SK-N-DZ (cell line): ENCODE data around the gene TRIM62. TPM values are rescaled to one million over a fixed set of nuclear protein-coding genes. Genes with fewer than 3 reads are reported as not detected.

Experiments
- DNase-seq: peaks from one replicate; pipeline ENCODE4 v3.0.0-alpha.2; 2015; ENCODE audit warnings: low spot score
- polyA plus RNA-seq, 2 experiments: library from polyadenylated mRNA; depleted of rRNA; stranded (reverse); fragments of >200 nt; gene quantifications; 2 replicates each; pipeline ENCODE4 v1.2.3, GENCODE V29; 2014

TRIM62 gene
- polyA plus RNA-seq (2014; cell fraction: cytosol; rRNA removed): 2.8 and 3.5 TPM in 2 replicates
- 1.1 and 1.8 TPM in 2 replicates for polyA plus RNA-seq (2014; cell fraction: nucleus; rRNA removed)

DNA sequence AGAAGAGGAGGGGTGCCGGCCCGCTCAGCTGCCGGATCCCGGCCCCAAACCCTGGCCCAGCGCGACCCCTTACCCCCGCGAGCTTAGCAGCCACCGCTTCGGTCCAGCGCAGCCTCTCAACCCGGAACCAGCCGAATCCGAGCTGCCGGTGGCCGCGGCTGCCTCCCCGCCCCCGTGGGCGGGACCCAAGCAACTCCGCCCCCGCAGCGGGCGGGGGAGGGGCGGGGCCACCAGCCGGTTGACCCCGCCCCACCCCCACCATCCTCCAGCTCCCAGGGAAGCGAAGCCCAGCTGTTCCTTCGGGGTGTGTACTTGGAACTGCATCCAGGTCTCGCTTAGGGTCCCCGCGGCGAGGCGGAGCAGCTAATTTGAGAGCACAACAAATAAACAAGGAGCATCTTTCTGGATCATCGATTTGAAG lies at the start of gene TRIM62:
Gene TRIM62 (minus strand): TSS at position 123 of the 421 bp plus-strand sequence. CDS start 611 bp downstream, outside the sequence.
- peak; percentile 73 for DNase-seq

DNA sequence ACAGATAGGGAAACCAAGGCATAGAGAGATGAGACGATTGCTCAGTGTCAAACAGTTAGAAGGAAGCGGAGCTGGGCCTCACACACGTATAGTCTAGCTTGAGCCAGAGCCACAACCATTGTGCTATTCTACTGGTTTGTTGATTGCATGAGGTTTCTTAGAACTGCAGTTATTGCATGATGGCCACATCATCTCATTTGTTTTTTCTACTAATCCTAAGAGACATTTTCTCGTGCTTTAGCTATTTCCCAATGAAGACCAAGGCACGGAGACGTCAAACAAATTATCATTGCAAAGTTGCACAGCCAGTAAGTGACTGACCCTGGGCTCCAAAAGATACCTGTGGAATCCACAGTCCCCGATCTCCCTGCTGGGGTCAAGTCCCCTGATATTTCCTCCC lies 49.3 kb upstream of the TRIM62 start:
- DNase-seq: no peak

DNA sequence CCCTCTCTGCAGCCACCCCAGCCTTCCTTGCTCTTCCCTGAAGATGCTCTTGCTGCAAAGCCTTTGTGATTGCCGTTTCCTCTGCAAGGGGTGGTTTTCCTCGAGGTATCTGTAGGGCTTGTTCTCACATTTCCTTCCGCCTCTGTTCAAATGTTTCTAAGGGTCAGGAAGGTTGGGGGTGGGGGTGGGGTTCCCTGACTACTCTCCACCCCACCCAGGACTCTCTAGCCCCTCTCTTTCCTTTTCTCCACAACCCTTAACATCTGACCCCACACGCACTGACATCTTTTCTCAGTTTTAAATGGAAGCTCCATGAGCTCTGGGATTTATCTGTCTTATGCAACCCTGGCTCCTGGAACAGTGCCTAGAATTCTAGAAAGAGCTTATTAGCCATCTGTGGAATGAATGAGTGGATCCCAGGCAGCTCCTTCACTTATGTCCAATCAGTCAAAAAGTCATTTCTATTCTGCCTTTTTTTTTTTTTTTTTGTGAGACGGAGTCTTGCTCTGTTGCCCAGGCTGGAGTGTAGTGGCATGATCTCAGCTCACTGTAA lies 47.2 kb upstream of the TRIM62 start:
- no peak for DNase-seq

DNA sequence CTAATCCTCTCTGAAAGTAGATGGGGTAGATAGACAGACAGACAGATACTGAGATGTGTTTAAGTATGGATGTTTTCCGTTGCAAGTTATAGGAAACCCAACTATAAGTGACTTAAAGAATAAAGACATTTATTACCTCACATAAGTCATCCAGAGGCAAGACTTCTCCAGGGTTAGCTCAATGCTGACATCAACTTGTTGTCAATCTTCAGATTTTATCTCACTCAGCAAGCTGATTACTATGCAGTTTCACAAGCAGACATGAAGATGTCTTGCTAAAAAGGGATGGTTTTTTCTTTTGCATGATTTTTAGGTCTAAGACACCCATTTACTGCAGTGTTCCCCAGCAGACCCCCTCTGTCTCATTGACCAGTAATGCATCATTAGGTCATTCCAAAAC lies 43.7 kb upstream of the TRIM62 start:
- DNase-seq: no peak

DNA sequence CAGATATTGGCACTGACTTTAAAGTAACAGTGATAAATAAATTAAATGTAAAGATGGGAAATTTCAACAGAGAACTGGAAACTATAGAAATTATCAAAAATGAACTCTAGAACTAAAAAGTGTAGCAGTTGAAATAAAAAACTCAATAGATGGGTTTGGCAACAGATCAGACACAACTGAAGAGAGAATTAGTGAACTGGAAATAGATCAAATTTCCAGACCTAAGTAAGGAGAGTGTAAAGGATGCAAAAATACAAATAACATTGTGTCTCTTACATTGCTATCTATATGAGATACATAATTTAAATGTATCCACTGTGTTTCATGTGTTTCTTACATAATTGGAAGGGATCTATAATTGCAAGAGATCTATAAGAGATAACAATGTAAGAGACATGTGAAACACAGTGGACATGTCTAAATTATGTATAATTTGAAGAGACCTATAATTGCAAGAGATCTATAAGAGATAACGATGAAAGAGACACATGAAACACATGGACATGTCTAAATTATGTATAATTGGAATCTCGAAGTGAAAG lies 42.4 kb upstream of the TRIM62 start:
- no peak for DNase-seq

DNA sequence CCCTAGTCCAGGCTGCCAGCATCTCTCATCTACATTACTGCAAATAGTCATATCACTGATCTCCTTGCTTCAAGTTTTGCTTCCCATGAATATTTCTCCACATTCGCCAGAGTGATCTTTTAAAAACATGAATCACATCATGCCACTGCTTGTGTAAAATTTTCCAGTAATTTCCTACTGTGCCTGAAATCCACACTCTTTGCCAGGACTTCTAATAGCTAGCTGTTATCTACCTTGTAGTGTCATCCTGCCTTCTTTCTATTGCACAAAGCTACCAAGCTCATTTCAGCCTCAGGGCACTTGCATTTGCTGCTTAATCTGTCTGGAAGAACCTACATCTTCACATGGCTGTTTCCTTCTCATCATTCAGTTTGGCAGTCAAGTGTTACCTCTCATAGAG lies 40.5 kb upstream of the TRIM62 start:
- no peak for DNase-seq

DNA sequence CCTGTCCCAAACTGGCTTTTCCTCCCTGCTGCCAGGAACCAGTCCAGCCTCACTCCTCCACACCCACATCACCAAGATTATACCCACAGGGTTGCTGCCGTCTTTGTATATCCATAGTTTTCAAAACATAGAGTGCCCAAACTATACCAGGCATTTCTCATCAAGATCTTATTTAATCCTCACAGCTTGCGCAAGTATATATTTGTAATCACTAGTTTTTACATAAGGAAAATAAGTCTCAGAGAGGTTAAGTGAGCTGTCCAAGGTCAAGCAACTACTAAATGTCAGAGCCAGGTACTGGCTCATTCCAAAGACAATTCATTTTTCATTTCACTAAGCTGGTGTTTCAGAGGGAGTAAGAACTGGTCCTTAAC lies 39.5 kb upstream of the TRIM62 start:
- no peak for DNase-seq

DNA sequence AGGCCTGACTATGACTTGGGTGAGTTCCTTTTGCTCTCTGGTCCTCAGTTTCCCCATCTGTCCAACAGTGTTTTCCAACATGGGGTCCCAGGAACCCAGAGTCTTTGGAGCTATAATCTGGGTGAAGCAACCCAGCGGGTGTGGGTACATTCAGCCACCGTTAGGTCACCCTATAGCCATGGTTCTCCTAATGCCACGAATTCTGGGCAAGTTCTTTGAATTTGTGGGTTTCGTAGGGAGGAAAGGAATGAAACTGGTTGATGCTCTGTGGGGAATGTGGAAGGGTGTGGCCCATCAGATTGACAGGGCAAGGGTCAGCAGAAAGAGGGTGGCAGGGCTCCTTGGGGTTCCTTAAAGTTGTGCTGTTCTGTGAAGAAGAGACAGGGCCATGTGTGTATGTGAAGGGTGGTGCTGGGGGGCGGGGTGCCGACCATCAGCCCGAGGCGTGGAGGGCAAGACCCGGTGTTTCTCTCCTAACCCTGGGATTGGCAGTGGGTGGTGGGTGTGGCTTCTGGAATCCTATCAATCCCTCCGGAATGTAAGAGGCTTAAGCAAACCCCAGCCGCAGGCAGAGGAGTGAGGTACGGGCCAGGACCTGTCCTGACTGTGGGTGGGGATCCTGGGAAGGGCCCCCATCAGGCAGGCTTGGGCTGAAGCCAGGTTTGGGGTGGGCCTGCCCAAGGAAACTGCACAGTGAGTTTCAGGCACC lies 39.0 kb upstream of the TRIM62 start:
- no peak for DNase-seq

DNA sequence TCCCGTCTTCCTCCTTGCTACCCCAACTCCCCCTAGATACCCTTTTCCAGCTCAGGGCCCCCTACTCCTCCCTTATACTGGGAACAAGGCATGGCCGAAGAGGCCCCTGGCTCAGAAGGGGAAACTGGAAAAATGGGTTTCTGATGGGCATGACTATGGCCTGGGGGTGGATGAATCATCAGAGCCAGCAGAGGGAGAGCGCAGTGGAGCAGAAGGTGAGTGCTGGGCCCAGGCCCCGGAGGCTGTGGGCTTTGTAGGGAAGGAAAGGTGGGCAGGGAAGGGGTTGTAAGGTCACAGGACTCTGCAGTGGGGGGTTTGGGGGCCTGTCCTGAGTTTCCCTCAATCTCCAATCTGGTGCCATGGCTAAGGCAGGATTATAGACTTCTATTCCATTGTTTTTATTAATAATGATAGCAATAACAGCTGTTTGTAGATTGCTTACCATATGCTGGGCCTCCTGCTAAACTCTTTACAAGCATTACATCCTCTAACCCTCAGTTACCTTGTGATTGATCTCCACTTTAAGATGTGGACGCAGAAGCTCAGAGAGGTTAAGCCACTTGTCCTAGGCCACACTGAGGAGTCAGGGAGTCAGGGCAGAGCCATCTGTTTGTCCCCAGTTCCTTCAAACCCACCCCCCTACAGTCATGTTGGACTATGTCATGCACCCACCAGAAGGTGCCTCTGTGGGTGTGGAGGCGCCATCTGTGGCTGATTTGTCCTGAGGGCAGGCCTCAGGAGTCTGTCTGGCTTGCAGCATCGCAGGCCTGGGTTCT lies 38.2 kb upstream of the TRIM62 start:
- no peak for DNase-seq

DNA sequence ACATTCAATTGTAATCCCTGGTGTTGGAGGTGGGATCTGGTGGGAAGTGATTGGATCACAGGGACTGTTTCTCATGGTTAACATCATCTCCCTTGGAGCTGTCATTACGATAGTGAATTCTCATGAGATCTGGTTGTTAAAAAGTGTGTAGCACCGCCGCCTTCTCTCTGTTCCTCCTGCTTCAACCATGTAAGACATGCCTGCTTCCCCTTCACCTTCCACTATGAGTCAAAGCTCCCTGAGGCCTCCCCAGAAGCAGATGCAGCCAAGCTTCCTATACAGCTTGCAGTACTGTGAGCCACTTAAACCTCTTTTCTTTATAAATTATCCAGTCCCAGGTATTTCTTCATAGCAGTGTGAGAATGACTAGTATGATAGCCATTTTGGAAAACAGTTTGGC lies 30.1 kb upstream of the TRIM62 start:
- no peak for DNase-seq

DNA sequence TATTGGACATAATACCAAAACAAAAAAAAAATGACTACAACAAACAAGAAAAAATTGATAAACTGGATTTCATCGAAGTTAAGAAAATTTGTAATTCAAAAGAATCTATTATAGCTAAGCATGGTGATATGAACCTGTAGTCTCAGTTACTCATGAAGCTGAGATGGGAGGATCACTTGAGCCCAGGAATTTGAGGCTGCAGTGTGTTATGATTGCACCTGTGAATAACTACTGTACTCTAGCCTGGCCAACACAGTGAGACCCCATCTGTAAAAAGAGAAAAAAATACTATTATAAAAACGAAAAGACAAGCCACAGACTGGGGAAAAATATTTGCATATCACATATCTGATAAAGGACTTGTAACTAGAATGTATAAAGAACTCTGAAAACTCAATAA lies 24.5 kb upstream of the TRIM62 start:
- DNase-seq: no peak

DNA sequence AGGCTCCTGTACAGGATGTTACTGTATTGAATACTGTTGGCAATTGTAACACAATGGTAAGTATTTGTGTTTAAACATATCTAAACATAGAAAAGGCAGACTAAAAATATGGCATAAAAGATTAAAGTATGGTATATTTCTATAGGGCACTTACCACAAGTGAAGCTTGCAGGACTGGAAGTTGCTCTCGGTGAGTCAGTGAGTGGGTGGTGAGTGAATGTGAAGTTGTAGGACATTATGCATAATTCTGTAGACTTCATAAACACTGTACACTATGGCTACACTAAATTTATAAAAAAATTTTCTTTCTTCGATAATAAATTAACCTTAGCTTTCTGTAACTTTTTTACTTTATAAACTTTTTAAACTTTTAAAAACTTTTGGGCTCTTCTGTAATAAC lies 13.7 kb upstream of the TRIM62 start:
- DNase-seq: no peak

DNA sequence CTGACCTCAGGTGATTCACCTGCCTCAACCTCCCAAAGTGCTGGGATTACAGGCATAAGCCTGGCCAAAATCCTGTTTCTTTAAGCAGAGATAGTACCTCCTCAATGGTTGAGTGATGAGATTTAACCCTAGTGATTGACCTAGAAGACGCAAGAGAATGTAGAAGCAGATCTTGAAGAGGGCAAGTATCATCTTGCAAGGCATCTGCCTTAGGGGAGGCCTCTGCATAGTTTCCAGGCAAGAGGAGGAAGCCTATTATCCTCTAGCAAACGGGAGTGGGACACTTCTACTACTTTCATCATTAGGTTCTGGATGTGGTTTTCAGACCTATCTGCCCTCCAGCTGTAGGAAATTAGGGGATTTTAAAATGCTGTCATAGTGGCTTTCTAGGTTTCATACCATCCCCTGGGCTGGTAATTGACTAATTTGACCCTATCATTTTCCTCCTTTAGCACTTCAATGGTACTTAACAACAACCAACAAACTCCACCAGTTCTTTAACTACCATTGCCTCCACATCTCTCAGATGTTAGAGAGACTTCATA lies 10.0 kb upstream of the TRIM62 start:
- no peak for DNase-seq

DNA sequence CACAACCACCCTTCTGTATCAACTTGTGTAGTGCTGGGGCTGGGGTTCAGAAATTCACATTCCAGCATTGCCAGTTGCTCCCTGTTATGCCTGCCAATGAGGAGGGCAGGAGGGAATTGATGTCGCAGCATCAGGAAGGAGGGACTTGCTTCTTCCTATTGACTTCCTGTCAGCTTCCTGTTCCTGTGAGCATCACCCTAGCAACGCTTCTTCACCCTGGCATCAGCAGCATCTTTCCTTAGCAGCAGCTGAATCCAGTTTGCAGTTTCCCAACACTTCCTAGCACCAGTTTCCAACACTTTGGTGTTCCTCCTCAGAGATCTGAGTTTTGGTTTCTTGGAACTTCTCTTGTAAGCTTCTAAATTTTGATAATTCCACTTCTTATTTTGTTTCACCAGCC lies 8.9 kb upstream of the TRIM62 start:
- DNase-seq: no peak

DNA sequence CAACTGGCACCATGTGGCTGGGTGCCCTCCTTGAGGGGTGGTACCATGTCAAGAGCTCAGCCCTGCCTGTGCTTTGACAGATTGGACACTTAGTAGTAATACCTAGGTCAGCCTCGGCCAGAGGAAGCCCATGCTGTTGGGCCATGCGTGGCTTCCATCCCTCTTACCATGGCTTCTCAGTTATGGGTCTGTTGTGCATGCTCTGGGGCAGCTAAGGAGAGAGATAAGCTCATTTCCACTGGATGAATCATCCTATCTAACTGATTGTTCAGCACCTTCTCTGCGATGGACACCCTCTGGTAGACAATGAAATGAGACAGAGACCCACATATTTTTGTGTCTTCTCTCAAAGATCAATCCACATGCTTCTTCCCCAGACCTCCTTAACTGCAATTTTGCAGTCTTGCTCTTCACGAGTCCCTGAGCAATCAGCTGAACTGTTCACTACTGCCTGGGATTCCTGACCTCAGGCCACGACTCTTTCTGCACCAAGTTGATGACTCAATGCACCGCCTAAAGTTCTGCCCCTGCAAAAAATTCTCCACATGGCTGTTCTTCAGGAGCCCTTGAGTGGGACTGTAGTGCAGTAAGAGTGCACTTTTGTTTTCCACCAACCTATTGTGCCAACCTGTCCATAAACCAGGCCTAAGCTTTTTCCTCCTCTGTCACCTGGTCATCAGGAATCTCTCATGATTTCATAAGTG lies 6.9 kb upstream of the TRIM62 start:
- no peak for DNase-seq

DNA sequence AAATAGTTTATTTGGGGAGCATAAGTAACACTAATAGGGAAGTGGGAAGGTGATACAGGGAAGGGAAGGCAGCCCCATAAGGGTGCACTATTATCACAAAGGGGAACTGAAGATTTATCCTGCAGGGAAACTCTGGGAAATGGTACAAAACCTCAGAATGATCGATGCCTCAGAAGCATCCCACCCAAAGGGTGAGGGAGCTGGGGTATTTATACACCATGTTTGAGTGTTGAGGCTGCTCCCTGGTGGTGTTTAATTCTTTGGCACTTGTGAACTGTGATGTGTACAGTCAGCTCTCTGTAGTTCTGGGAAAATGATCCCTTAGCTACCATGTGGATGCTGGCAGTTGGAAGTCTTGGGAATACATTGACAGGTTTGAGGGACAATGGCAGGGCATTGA lies 5.1 kb upstream of the TRIM62 start:
- DNase-seq: no peak

DNA sequence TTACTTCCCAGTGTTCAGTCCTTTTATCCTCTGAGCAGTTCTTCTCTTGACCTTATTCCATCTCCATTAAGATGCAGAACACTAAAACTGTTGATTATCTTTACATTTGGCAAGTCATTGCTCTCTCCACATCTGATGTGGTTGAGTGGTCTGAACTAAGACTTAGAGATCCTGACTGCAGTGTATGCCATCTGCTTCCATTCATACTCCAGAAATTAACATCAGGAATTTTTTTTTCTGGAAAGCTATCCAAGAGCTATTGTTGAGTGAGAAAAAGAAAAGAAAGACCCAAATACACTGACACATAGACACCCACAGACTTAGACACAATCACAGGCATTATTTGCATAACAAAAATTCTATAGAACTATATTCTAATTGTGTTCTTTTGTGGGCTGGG lies 3.7 kb upstream of the TRIM62 start:
- DNase-seq: no peak

DNA sequence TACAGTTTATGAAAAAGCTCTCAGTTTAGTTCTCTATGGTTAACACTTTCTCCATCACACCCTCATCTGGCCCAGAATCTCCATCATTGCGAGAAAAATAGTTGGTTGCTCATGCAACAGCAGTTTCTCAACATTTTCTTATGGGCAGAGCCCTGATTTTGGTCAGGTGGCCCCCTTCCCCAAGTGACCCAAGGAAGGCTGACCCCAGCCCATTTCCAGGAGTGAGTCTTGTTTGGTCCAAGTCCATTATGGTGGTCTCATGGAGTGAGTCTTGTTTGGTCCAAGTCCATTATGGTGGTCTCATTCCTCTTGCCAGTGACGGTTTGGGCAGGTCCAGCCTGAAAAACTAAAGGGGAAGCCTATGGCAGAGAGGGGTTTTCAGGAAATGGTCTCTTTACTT lies 1.5 kb upstream of the TRIM62 start:
- no peak for DNase-seq

DNA sequence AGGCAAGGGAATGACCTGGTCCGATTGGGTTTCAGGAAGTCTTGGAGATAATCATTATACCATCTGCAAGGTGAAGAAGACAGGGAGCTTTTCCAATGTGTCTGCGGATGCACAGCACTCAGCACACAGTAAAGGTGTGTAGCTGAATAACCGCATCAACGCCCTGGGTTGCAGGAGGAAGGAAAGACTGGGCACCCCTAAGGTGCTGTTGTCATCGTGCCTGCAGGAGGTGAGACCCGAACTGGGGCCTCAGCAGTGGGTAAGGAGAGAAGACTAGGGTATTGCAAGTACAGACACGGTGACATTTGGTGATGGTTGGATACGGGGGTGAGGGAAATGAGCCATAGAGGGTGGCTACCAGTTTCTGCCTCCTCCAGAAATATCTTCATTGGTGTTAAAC lies 1.1 kb upstream of the TRIM62 start:
- no peak for DNase-seq

DNA sequence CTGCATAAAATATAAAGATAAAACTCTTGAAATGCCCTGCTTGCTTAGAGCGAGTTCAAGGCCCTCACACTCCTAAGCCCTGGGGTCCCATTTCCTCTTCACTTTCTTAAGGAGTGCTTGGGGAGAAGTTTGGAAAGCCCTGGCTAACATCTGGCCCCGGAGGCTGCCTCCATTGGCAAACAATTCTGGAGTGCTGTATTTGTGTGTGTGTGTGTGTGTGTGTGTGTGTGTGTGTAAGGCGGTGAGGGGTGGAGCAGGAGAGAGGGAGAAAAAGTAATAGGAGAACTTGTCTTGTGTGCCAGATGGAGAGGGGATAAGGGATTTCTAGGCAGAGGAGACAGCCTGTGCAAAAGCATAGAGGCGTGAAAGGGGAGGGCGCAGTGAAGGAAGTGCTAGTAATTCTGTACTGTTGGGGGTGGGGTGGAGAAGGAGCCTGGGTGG lies 578 bp upstream of the TRIM62 start:
- no peak for DNase-seq
